Activated CD8-positive, alpha-beta memory T cell treated with anti-CD3 and anti-CD28 coated beads, Interleukin-2, amount 50 U/mL, for 1 hour (primary cell): ENCODE data around the gene LUC7L.

Experiments used
- DNase-seq: peaks from one replicate; pipeline ENCODE4 v3.0.0-alpha.2; 2020; ENCODE audit errors: extremely low read depth

LUC7L gene

GRCh38 chr16:142405-142967 is 86.8 kb downstream of the LUC7L start:
- DNase-seq = no peak

GRCh38 chr16:140175-140857 is 88.9 kb downstream of the LUC7L start:
- no peak for DNase-seq
